ENCODE results near the gene B4GALNT1. TPM values are rescaled to one million over a fixed set of nuclear protein-coding genes. Genes with fewer than 3 reads are reported as not detected.

B4GALNT1 gene
- polyA plus RNA-seq, 2 of the 4 experiments (the other 2 are of a cell fraction): 25.7 to 35.1 TPM

DNA sequence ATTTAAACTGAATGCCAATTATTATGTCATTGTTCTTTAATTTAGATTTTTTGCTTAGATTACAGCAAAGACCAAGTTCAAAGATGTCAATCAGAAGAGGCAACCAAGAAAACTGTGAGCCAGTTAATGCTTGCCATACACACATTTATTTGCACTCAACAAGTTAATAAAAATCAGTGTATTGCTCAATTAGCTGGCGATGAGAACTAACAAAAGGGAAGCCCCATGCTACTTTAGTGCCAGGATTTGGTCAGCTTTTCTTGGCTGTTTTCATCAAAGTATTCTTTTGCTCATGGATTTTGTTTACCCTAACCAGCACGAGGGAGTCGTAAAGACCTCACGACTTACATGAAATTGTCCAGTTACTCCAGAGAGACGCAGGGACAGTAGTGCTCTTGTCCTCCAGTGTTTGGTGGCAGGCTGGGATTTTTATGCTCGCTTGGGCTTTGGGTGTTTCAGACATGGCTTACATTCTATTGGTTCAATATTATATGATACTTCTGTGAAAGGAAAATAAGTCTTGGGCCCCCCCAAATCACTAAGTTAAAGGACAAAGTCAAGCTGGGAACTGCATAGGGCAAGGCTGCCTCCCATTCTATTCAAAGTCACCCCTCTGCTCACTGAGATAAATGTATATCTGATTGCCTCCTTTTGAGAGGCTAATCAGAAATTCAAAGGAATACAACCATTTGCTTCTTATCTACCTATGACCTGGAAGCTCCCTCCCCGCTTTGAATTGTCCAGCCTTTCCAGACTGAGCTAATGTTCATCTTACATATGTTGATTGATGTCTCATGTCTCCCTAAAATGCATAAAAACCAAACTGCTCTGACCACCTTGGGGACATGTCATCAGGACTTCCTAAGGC is 7.4 kb upstream of the B4GALNT1 start:
- TF ChIP-seq CHD2 (IDR thresholded peaks at IDR 0.05; ENCODE audit: low read length, partially characterized antibody): no peak
- TF ChIP-seq NR3C1 (IDR thresholded peaks at IDR 0.05): no peak
- no peak for TF ChIP-seq HEYL (CRISPR knock-in tag; IDR thresholded peaks at IDR 0.05)
- no peak for TF ChIP-seq BHLHE40 (IDR thresholded peaks at IDR 0.05; ENCODE audit: low read depth, low read length)
- no peak for TF ChIP-seq SREBF2 (IDR thresholded peaks at IDR 0.05)
- TF ChIP-seq FOSL2 (IDR thresholded peaks at IDR 0.05): no peak
- TF ChIP-seq FOSL2 (CRISPR knock-in tag; IDR thresholded peaks at IDR 0.05): no peak
- TF ChIP-seq, protein P1, sequence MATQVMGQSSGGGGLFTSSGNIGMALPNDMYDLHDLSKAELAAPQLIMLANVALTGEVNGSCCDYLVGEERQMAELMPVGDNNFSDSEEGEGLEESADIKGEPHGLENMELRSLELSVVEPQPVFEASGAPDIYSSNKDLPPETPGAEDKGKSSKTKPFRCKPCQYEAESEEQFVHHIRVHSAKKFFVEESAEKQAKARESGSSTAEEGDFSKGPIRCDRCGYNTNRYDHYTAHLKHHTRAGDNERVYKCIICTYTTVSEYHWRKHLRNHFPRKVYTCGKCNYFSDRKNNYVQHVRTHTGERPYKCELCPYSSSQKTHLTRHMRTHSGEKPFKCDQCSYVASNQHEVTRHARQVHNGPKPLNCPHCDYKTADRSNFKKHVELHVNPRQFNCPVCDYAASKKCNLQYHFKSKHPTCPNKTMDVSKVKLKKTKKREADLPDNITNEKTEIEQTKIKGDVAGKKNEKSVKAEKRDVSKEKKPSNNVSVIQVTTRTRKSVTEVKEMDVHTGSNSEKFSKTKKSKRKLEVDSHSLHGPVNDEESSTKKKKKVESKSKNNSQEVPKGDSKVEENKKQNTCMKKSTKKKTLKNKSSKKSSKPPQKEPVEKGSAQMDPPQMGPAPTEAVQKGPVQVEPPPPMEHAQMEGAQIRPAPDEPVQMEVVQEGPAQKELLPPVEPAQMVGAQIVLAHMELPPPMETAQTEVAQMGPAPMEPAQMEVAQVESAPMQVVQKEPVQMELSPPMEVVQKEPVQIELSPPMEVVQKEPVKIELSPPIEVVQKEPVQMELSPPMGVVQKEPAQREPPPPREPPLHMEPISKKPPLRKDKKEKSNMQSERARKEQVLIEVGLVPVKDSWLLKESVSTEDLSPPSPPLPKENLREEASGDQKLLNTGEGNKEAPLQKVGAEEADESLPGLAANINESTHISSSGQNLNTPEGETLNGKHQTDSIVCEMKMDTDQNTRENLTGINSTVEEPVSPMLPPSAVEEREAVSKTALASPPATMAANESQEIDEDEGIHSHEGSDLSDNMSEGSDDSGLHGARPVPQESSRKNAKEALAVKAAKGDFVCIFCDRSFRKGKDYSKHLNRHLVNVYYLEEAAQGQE (IDR thresholded peaks at IDR 0.05): no peak
- no peak for TF ChIP-seq KDM5A (IDR thresholded peaks at IDR 0.05)
- no peak for TF ChIP-seq EP300 (IDR thresholded peaks at IDR 0.05)
- no peak for TF ChIP-seq MYC (IDR thresholded peaks at IDR 0.05; ENCODE audit: borderline replicate concordance, low read length)
- TF ChIP-seq RAD21 (conservative IDR thresholded peaks at IDR 0.05 in 1 of 2, IDR thresholded peaks at IDR 0.05 in 1 of 2): no peak
- TF ChIP-seq POLR2A (IDR thresholded peaks at IDR 0.05; ENCODE audit: low read length): no peak
- TF ChIP-seq FOSB (CRISPR knock-in tag; IDR thresholded peaks at IDR 0.05): no peak
- no peak for TF ChIP-seq NPAS2 (CRISPR knock-in tag; IDR thresholded peaks at IDR 0.05; ENCODE audit: borderline replicate concordance)
- no peak for TF ChIP-seq HOXA7 (CRISPR knock-in tag; IDR thresholded peaks at IDR 0.05)
- TF ChIP-seq HDAC2 (IDR thresholded peaks at IDR 0.05): no peak
- TF ChIP-seq KDM1A (IDR thresholded peaks at IDR 0.05; ENCODE audit: low read depth): no peak
- ATAC-seq: no peak
- ChIA-PET CTCF (interaction anchor here (1.2 to 4.0 kb wide), 3 partner anchors 15 to 58 kb away, joined by 3 to 24 read pairs (median 5); partner anchors contain the start of gene OS9), POLR2A (no interaction called here)
- Histone ChIP-seq H3K27ac (no peak overlapping the region), H3K4me3 (no peak overlapping the region), H3K9me3 (peaks cover 16% of the 10 kb centered on the region), H3K4me2 (no peak overlapping the region), H3K4me1 (no peaks in the 10 kb centered on the region)
- no peak for FAIRE-seq
- 23% methylated on average over 7 of the region's 7 CpGs for WGBS (ENCODE audit: missing lambda C conversion rate)
- DNase-seq (ENCODE audit: low read depth in 1 of 2, low spot score in 1 of 2): no peak

DNA sequence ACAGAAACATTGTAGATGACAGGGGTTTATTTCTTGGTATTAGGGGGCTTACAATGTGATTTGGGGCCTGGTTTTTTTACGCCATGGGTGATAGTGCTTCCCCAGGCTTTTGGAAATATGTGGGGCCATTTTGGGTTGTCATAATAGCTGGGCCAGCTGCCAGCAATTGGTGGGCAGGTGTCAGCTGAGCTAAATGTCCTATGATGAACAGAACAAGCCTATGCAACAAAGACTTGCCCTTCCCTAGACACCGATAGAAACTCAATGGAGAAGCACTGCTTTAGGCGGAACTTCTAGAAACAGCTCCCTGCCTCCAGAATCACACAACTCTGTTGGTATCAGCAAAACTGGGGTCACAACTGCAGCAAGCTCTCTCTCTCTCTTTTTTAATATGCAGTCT is 5.1 kb upstream of the B4GALNT1 start:
- ChIA-PET CTCF (interaction anchor here (0.8 to 2.4 kb wide), 9 partner anchors 11 to 97 kb away, joined by 3 to 15 read pairs (median 4); no protein-coding TSS in a partner anchor), POLR2A (no interaction called here)
- ATAC-seq (no peak), DNase-seq (ENCODE audit: low read depth in 1 of 2, low spot score in 1 of 2) (no peak), FAIRE-seq (no peak)
- no peak overlapping the region for H3K27ac ChIP-seq
- 81% methylated on average over 3 of the region's 3 CpGs for WGBS (ENCODE audit: missing lambda C conversion rate)
- H3K4me1 ChIP-seq: peaks cover 8% of the 10 kb centered on the region
- no peak overlapping the region for H3K4me2 ChIP-seq
- no peak for TF ChIP-seq POLR2A (IDR thresholded peaks at IDR 0.05; ENCODE audit: low read length)
- TF ChIP-seq ESRRA (IDR thresholded peaks at IDR 0.05; ENCODE audit: borderline replicate concordance, low read length): no peak
- no peak for TF ChIP-seq HDAC2 (IDR thresholded peaks at IDR 0.05)
- TF ChIP-seq GATA3 (IDR thresholded peaks at IDR 0.05; ENCODE audit: borderline replicate concordance): no peak
- TF ChIP-seq, protein P1 (IDR thresholded peaks at IDR 0.05): no peak
- no peaks in the 10 kb centered on the region for H3K9me3 ChIP-seq
- no peak overlapping the region for H3K4me3 ChIP-seq

Measured in A549 (cell line).